ENCODE results near the gene TTC39B.

- no peak for TF ChIP-seq CTCF (IDR thresholded peaks at IDR 0.05)
- no peak for TF ChIP-seq POLR2A (IDR thresholded peaks at IDR 0.05)
- no peak for TF ChIP-seq POLR2AphosphoS5 (IDR thresholded peaks at IDR 0.05)
These were observed 21.9 kb upstream of the TTC39B start for GRCh38 chr9:15328946-15329345.
